Thyroid gland (tissue), 4 donors: ENCODE measurements around the gene SEC14L1. TPM values are rescaled to one million over a fixed set of nuclear protein-coding genes. Genes with fewer than 3 reads are reported as not detected.
A peak's percentile ranks its signal among the peaks of the same experiment; 100 is the strongest.

Experiments used
- DNase-seq, 2 donors: peaks; one replicate each; pipeline ENCODE4 v3.0.0-alpha.2; 2019
- H3K27ac ChIP-seq, 3 donors: fragments of 200-600 bp; sonication (generic); 1 replicate in 2 of 3; 2 replicates in 1 of 3; pipeline ENCODE4 v1.5.1; 2016 to 2019; ENCODE audit warnings: mild to moderate bottlenecking in 1 of 3, moderate library complexity in 1 of 3
- H3K27me3 ChIP-seq: fragments of 200-600 bp; sonication (generic); one replicate; pipeline ENCODE4 v1.5.1; 2019
- H3K36me3 ChIP-seq, 2 donors: fragments of 200-600 bp; sonication (generic); one replicate each; pipeline ENCODE4 v1.5.1; 2016 to 2019
- H3K4me1 ChIP-seq, 2 donors: fragments of 200-600 bp; sonication (generic); one replicate each; pipeline ENCODE4 v1.5.1; 2017 to 2019
- H3K4me3 ChIP-seq, 3 donors: fragments of 200-600 bp; sonication (generic); replicated peaks in 1 of 3; 1 replicate in 2 of 3; 2 replicates in 1 of 3; pipeline ENCODE4 v1.5.1; 2016; ENCODE audit warnings: mild to moderate bottlenecking in 1 of 3
- H3K9me3 ChIP-seq: fragments of 200-600 bp; sonication (generic); one replicate; pipeline ENCODE4 v1.5.1; 2017
- POLR2A ChIP-seq, 2 donors: fragments of 450-650 bp; IDR thresholded peaks; one replicate each; pipeline ENCODE4 v1.6.1; 2017; ENCODE audit warnings: antibody characterized with exemption in 2 of 2, mild to moderate bottlenecking in 2 of 2, moderate library complexity in 1 of 2
- WGBS, 2 donors: methylation state at CpG; one replicate each; pipeline ENCODE4 v1.1.5; 2017; 5-methylcytosine and 5-hydroxymethylcytosine counted together
- intact Hi-C: fragments of 100-400 bp; cut with DNase I; formaldehyde crosslinking; loops from one replicate; pipeline ENCODE4 v1.15.1; 2023
- total RNA-seq, 4 donors: library from RNA; depleted of rRNA; stranded (reverse); fragments of >200 nt; gene quantifications; one replicate each; pipeline ENCODE4 v1.2.3, GENCODE V29; 2016
- TF ChIP-seq, protein P1 (sequence below), 6 experiments: fragments of 200-600 bp in 3 of 6; fragments of 450-650 bp in 3 of 6; sonication (generic) in 3 of 6; IDR thresholded peaks; one replicate each; pipeline ENCODE4 v1.5.1; 2016 to 2019; ENCODE audit warnings: antibody characterized with exemption in 6 of 6, mild to moderate bottlenecking in 2 of 6, inconsistent platforms in 1 of 6, moderate library complexity in 1 of 6

The SEC14L1 gene
- total RNA-seq, 4 donors from 2014 or later: 57.6 to 287 (median 102) TPM

DNA sequence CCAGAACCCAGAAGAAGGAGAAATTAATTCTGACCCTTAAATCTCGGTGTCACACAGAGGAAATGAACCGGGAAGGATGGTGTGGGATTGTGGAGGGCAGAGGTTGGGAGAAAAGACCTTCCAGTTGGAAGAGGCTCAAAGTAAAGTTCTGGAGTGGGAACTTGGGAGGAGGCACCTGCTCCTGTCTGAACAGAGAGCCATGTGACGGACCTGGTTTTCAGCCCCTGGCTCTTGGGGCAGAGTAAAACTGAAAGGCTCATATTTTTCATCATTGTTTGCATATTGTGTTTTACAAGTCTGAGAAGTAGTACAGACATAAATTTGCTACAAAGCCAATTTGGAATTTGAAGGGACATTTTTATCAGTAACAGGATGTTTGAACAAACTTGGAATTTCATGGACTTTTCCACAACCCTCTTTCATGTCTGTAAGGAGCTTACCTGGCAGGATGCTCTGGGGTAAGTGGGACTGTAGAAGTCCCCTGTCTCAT is 24.4 kb upstream of the SEC14L1 start:
- peak overlapping the region; percentile 7 to 78 (median 52) for H3K27ac ChIP-seq
- H3K4me1 ChIP-seq: peaks cover 5 to 32% of the 10 kb centered on the region in 2 donors
- no peak for TF ChIP-seq POLR2A (IDR thresholded peaks at IDR 0.05)
- no peaks in the 10 kb centered on the region for H3K27me3 ChIP-seq
- no peaks in the 10 kb centered on the region for H3K36me3 ChIP-seq
- H3K9me3 ChIP-seq: no peaks in the 10 kb centered on the region
- DNase-seq: no peak
- 68 to 69% methylated on average over 3 of the region's 3 CpGs for WGBS, 2 donors
- no peak overlapping the region for H3K4me3 ChIP-seq
- intact Hi-C loops: no loop called here

DNA sequence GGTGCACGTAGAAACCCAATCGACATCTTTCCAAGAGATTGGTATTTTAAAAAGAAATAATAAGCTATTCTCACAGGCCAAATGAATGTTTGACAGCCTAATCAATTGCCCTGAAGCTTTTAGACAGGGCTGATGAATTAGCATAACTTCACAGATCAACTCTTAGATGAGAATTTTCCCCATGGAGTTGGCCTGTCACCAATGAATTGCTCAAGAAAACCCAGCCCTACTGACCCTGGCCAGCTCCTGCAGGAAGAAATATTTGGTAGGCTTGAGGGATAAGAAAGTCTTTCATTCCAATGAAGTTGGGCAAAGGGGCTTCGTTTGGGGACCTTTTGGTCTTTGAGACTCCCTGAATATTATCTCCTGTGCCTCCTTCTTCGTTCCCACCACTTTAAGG is 23.4 kb upstream of the SEC14L1 start:
- peaks cover 0 to 29% of the 10 kb centered on the region in 2 donors for H3K4me1 ChIP-seq
- H3K36me3 ChIP-seq: no peaks in the 10 kb centered on the region
- peak overlapping the region; percentile 52 to 78 (median 56) for H3K27ac ChIP-seq
- DNase-seq: no peak
- WGBS, 2 donors: 88 to 89% methylated on average over 4 of the region's 4 CpGs
- H3K4me3 ChIP-seq: no peak overlapping the region
- H3K9me3 ChIP-seq: no peaks in the 10 kb centered on the region
- no peak for TF ChIP-seq POLR2A (IDR thresholded peaks at IDR 0.05)
- TF ChIP-seq, protein P1, sequence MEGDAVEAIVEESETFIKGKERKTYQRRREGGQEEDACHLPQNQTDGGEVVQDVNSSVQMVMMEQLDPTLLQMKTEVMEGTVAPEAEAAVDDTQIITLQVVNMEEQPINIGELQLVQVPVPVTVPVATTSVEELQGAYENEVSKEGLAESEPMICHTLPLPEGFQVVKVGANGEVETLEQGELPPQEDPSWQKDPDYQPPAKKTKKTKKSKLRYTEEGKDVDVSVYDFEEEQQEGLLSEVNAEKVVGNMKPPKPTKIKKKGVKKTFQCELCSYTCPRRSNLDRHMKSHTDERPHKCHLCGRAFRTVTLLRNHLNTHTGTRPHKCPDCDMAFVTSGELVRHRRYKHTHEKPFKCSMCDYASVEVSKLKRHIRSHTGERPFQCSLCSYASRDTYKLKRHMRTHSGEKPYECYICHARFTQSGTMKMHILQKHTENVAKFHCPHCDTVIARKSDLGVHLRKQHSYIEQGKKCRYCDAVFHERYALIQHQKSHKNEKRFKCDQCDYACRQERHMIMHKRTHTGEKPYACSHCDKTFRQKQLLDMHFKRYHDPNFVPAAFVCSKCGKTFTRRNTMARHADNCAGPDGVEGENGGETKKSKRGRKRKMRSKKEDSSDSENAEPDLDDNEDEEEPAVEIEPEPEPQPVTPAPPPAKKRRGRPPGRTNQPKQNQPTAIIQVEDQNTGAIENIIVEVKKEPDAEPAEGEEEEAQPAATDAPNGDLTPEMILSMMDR (IDR thresholded peaks at IDR 0.05): no peak
- no peaks in the 10 kb centered on the region for H3K27me3 ChIP-seq
- intact Hi-C loops: no loop called here

DNA sequence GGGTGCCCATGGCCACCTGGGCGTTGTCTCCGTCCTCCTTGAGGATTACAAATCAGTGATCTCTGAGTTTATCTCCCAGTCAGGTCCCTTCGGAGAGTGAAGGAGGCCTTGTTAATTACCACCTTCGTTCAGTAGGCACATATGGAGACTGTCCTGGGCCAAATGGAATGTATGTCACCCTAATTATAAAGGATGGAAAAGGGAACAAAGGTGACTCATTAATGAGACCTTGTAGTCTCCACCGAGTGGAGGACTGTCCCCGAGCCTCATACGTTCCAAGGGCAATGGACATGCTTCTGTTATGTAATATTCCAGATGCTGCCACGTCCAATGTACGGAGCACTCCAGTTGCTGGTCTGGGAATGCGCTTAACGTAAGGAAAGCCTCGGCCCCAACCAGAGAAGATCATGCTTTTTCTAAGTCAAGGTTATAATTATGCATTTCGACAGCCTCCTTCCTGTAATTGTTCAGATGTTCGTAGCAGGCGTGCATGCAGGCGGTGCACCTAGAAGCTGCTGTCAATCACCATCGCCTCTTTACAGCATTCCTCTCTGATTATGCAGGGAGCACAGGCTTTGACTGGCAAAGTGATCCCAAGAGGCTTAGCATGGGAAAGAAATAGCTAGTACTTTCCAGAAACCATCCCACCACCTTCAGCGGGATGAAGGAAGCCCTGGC is 22.4 kb upstream of the SEC14L1 start:
- TF ChIP-seq POLR2A (IDR thresholded peaks at IDR 0.05): no peak
- TF ChIP-seq, protein P1 (IDR thresholded peaks at IDR 0.05): no peak
- Histone ChIP-seq H3K36me3 (no peaks in the 10 kb centered on the region), H3K4me3 (no peak overlapping the region), H3K27me3 (no peaks in the 10 kb centered on the region), H3K9me3 (no peaks in the 10 kb centered on the region), H3K27ac (peak overlapping the region; percentile 48 to 78 (median 52)), H3K4me1 (peaks cover 0 to 29% of the 10 kb centered on the region in 2 donors)
- WGBS, 2 donors: 82 to 91% methylated on average over 18 of the region's 18 CpGs
- DNase-seq: no peak
- intact Hi-C loops: no loop called here

DNA sequence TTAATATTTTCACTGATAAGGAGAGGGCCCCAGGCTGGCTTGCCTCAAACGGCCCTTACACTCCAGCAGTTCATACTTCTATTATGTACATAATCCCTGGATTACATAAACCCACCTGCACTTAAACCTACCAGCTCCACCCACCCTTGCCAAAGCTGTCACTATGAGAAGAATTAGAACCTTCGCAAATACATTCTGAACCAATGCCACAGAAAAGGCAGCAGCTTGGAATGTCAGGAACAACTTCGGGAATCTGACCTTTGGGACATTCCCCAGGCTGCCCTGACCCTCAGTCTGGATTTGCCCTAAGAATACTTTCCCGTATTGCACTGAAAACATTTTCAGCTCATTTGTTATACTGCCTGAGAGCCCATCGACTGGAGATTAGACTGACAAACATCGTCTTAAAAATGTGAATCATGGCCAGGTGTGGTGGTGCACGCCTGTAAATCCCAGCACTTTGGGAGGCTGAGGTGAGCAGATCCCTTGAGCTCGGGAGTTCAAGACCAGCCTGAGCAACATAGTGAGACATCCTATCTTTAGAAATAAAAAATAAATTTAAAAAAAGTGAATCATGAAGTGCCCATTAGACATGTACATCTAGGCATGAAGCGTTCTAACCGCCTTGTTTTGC is 21.0 kb upstream of the SEC14L1 start:
- 84% methylated on average over 10 of the region's 10 CpGs for WGBS, 2 donors
- no peaks in the 10 kb centered on the region for H3K36me3 ChIP-seq
- intact Hi-C loops: no loop called here
- H3K4me3 ChIP-seq: no peak overlapping the region
- no peaks in the 10 kb centered on the region for H3K27me3 ChIP-seq
- H3K4me1 ChIP-seq: peaks cover 0 to 29% of the 10 kb centered on the region in 2 donors
- no peak for TF ChIP-seq POLR2A (IDR thresholded peaks at IDR 0.05)
- TF ChIP-seq, protein P1 (IDR thresholded peaks at IDR 0.05): no peak
- no peaks in the 10 kb centered on the region for H3K9me3 ChIP-seq
- peak overlapping the region in 2 of 3 donors; percentile 50 to 78 for H3K27ac ChIP-seq
- no peak for DNase-seq

DNA sequence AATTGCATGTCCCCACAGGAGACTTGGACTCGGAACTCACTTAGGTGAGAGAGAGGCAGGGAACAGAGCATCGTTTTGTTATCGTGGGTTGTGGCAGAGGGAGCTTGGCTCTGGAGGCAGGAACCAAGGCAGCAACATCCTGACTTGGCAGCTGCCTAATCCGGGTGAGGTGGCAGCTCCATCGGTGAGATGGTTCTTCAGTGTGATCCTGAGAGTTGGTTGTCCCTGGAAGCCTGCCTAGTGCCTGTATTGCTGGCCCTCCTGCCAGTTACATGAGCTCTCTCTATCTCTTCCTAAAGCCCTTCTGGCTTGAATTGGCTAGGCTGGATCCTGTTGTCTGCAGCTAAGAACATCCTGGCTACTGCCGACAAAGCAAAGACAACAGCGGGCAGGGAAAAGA is 19.9 kb upstream of the SEC14L1 start:
- intact Hi-C loops: no loop called here
- no peak for DNase-seq
- WGBS, 2 donors: 66 to 69% methylated on average over 7 of the region's 7 CpGs
- H3K36me3 ChIP-seq: no peaks in the 10 kb centered on the region
- no peaks in the 10 kb centered on the region for H3K9me3 ChIP-seq
- peak overlapping the region in 2 of 3 donors; percentile 65 to 82 for H3K27ac ChIP-seq
- H3K4me1 ChIP-seq: peaks cover 0 to 30% of the 10 kb centered on the region in 2 donors
- H3K4me3 ChIP-seq: no peak overlapping the region
- TF ChIP-seq, protein P1 (IDR thresholded peaks at IDR 0.05): no peak
- no peak for TF ChIP-seq POLR2A (IDR thresholded peaks at IDR 0.05)
- no peaks in the 10 kb centered on the region for H3K27me3 ChIP-seq
